K562 (cell line): ENCODE data around the gene RAB1B. TPM values are rescaled to one million over a fixed set of nuclear protein-coding genes. Genes with fewer than 3 reads are reported as not detected.

Experiments used
- ARID3B ChIP-seq: fragments of 250-450 bp; sonication (Bioruptor Pico); IDR thresholded peaks from 2 replicates; pipeline ENCODE4 v1.4.0; 2020; ENCODE audit warnings: borderline replicate concordance
- DEAF1 ChIP-seq: fragments of 450-650 bp; formaldehyde crosslinking; IDR thresholded peaks from 2 replicates; pipeline ENCODE4 v1.4.0; 2020; ENCODE audit warnings: mild to moderate bottlenecking, moderate library complexity
- HMGN3 ChIP-seq: IDR thresholded peaks from 2 replicates; pipeline ENCODE4 v1.6.1; 2011; ENCODE audit warnings: borderline replicate concordance, low read depth, mild to moderate bottlenecking, mixed read lengths, low read length; ENCODE audit not compliant: insufficient read length; ENCODE audit errors: extremely low read depth
- RAD21 ChIP-seq, 2 experiments: fragments of 250-450 bp in 1 of 2; fragments of 450-650 bp in 1 of 2; sonication (Bioruptor Pico) in 1 of 2; formaldehyde crosslinking in 1 of 2; IDR thresholded peaks in 1 of 2; conservative IDR thresholded peaks in 1 of 2; 2 replicates each; pipeline versions ENCODE4 v1.4.0 to v1.8.0; 2020 to 2022; ENCODE audit warnings: mild to moderate bottlenecking in 2 of 2, moderate library complexity in 1 of 2
- TAF7 ChIP-seq: fragments of 450-650 bp; IDR thresholded peaks from 2 replicates; pipeline ENCODE4 v1.6.1; 2016; ENCODE audit warnings: missing genetic modification characterization, missing compliant biosample characterization
- TAL1 ChIP-seq: fragments of 450-650 bp; IDR thresholded peaks from 2 replicates; pipeline ENCODE4 v1.6.1; 2016; ENCODE audit warnings: mild to moderate bottlenecking
- U2AF1 ChIP-seq: fragments of 200-400 bp; formaldehyde crosslinking; optimal IDR thresholded peaks from 2 replicates; pipeline ENCODE3; 2017; ENCODE audit warnings: mild to moderate bottlenecking, low read depth, low read length, moderate library complexity
- ZBTB7A ChIP-seq: IDR thresholded peaks from 2 replicates; pipeline ENCODE4 v1.6.1; 2011; ENCODE audit warnings: low read depth, mild to moderate bottlenecking, low read length, moderate library complexity, borderline replicate concordance; ENCODE audit not compliant: control insufficient read depth
- ZBTB8A ChIP-seq: fragments of 450-650 bp; IDR thresholded peaks from 2 replicates; pipeline ENCODE4 v1.6.1; 2018; ENCODE audit warnings: mild to moderate bottlenecking, moderate library complexity; ENCODE audit not compliant: partially characterized antibody
- ZFPM2 ChIP-seq: fragments of 250-450 bp; sonication (Bioruptor Pico); IDR thresholded peaks from 2 replicates; pipeline ENCODE4 v1.5.1; 2022; ENCODE audit warnings: mild to moderate bottlenecking
- ZNF175 ChIP-seq: fragments of 200-800 bp; sonication (Bioruptor generic); IDR thresholded peaks from 2 replicates; pipeline ENCODE4 v1.6.1; 2016; ENCODE audit warnings: low read depth, mild to moderate bottlenecking, missing genetic modification characterization, missing compliant biosample characterization
- polyA plus RNA-seq, 8 experiments: library from polyadenylated mRNA; depleted of rRNA in 4 of 8; stranded (reverse) in 5 of 8; unstranded in 3 of 8; fragments of >200 nt; fragmentation: Nextera tagmentation in 2 of 8; fragmentation: Illumina TruSeq in 1 of 8; extraction: Ambion mirVana in 2 of 8; extraction: Trizol in 1 of 8; gene quantifications; 2 replicates each; pipeline versions ENCODE4 v1.2.1 to v1.2.3, GENCODE V29; 2011 to 2014; ENCODE audit warnings: inconsistent platforms in 1 of 8, missing spikeins in 1 of 8
- total RNA-seq, 7 experiments: library from RNA; depleted of rRNA in 6 of 7; stranded (reverse); fragments of >200 nt in 6 of 7; fragmentation: Illumina TruSeq in 2 of 7; extraction: Trizol in 2 of 7; gene quantifications; 2 replicates each; pipeline versions ENCODE4 v1.2.1 to v1.2.3, GENCODE V29; 2011 to 2021; ENCODE audit warnings: low replicate concordance in 1 of 7
- TF ChIP-seq, protein P1 (sequence below): fragments of 200-800 bp; sonication (Bioruptor generic); IDR thresholded peaks from 2 replicates; pipeline ENCODE4 v1.6.1; 2017; ENCODE audit warnings: missing genetic modification characterization, missing compliant biosample characterization
- TF ChIP-seq, protein P2 (sequence below): fragments of 250-450 bp; sonication (Bioruptor Pico); IDR thresholded peaks from 2 replicates; pipeline ENCODE4 v1.8.0; 2022; ENCODE audit warnings: inconsistent platforms, mild to moderate bottlenecking, moderate library complexity, borderline replicate concordance
- TF ChIP-seq, protein P3 (sequence below): sonication (generic); formaldehyde crosslinking; IDR thresholded peaks from 2 replicates; pipeline ENCODE4 v1.8.0; 2022; ENCODE audit warnings: mild to moderate bottlenecking, missing genetic modification reagents, borderline replicate concordance

The RAB1B gene
- total and polyA plus RNA-seq, 9 of the 15 experiments (the other 6 are each of a cell fraction or from before 2014, with no cell fraction given) = 5.6 to 146 (median 98.6) TPM

DNA sequence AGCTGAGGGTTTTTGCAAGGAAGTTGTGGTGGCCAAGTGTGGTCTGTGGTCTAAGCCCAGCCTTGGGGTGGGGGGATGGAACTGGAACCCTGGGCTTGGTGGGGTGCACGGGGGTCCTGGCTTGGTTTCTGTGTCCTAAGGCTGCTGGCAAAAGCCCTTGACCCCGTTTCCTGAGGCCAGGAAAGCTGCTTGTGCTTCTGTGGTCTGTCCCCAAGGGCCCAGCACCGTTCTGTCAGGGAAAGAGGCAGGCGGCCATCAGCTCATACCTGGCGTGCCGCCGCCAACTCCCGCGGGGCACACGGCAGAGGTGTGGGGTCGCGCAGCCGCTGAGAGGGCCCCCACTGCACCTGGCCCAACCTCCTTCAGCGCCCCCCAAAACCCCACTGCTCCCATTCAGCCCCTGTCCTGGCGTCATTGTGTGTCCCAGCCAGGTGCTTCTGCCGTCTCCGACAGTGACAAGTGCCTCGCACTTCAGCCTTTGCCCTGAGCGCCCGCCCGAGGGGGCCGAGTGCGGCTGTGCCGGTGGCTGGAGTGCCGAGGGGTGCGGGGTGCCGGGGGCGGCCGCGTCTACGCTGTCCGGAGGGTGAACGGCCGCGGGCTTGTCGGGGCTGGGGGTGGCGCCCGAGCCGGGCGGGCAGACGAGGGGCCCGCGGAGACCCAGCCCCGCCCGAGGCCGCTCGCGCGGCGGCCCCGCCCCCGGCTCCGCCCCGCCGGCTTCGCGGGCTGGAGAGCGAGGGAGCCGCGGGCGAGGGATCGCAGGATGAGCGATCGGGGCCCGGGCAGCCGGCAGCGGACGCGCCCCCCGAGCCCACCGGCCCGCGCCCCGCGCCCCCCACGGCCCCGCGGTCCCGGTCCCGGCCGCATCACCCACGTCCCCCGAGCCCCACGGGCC lies 9.3 kb downstream of the RAB1B start, which contains the start of gene CNIH2 (continued):
- no peak for TF ChIP-seq ZBTB8A
- TF ChIP-seq HMGN3 = no peak
- TF ChIP-seq U2AF1 = no peak
- TF ChIP-seq TAL1 = no peak
- TF ChIP-seq DEAF1 (CRISPR knock-in tag) = no peak
- no peak for TF ChIP-seq TAF7
- TF ChIP-seq, protein P1, sequence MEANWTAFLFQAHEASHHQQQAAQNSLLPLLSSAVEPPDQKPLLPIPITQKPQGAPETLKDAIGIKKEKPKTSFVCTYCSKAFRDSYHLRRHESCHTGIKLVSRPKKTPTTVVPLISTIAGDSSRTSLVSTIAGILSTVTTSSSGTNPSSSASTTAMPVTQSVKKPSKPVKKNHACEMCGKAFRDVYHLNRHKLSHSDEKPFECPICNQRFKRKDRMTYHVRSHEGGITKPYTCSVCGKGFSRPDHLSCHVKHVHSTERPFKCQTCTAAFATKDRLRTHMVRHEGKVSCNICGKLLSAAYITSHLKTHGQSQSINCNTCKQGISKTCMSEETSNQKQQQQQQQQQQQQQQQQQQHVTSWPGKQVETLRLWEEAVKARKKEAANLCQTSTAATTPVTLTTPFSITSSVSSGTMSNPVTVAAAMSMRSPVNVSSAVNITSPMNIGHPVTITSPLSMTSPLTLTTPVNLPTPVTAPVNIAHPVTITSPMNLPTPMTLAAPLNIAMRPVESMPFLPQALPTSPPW = peak; percentile 21; the same call in 1 of the 2 replicates
- TF ChIP-seq, protein P2, sequence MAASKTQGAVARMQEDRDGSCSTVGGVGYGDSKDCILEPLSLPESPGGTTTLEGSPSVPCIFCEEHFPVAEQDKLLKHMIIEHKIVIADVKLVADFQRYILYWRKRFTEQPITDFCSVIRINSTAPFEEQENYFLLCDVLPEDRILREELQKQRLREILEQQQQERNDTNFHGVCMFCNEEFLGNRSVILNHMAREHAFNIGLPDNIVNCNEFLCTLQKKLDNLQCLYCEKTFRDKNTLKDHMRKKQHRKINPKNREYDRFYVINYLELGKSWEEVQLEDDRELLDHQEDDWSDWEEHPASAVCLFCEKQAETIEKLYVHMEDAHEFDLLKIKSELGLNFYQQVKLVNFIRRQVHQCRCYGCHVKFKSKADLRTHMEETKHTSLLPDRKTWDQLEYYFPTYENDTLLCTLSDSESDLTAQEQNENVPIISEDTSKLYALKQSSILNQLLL (CRISPR knock-in tag) = no peak
- TF ChIP-seq ZFPM2 = no peak
- no peak for TF ChIP-seq RAD21 (CRISPR knock-in tag; conservative IDR thresholded peaks at IDR 0.05 in 1 of 2, IDR thresholded peaks at IDR 0.05 in 1 of 2)
- no peak for TF ChIP-seq ARID3B (CRISPR knock-in tag)
- TF ChIP-seq ZNF175 (CRISPR knock-in tag) = no peak
- TF ChIP-seq, protein P3, sequence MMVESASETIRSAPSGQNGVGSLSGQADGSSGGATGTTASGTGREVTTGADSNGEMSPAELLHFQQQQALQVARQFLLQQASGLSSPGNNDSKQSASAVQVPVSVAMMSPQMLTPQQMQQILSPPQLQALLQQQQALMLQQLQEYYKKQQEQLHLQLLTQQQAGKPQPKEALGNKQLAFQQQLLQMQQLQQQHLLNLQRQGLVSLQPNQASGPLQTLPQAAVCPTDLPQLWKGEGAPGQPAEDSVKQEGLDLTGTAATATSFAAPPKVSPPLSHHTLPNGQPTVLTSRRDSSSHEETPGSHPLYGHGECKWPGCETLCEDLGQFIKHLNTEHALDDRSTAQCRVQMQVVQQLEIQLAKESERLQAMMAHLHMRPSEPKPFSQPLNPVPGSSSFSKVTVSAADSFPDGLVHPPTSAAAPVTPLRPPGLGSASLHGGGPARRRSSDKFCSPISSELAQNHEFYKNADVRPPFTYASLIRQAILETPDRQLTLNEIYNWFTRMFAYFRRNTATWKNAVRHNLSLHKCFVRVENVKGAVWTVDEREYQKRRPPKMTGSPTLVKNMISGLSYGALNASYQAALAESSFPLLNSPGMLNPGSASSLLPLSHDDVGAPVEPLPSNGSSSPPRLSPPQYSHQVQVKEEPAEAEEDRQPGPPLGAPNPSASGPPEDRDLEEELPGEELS (CRISPR knock-in tag) = no peak
- peak; percentile 81; the same call in 1 of the 2 replicates for TF ChIP-seq ZBTB7A
